T-cell (primary cell): ENCODE data around the gene UPF3B. TPM values are rescaled to one million over a fixed set of nuclear protein-coding genes. Genes with fewer than 3 reads are reported as not detected.
A peak's percentile ranks its signal among the peaks of the same experiment; 100 is the strongest.

Source experiments
- ATAC-seq, 4 experiments: fragments of 200-7000 bp in 3 of 4; fragments of 150-1000 bp in 1 of 4; cut with Tn5 transposase; replicated peaks in 1 of 4; 1 replicate in 3 of 4; 2 replicates in 1 of 4; pipeline ENCODE4 v1.10.0; 2021; ENCODE audit warnings: moderate library complexity in 3 of 4, mild to moderate bottlenecking in 2 of 4, moderate number of reproducible peaks in 1 of 4
- CTCF ChIA-PET, 2 donors: fragments of 300-600 bp; sonication (Branson Sonifier 250); formaldehyde crosslinking; loops; one replicate each; lab custom pipeline; 2022; ENCODE audit warnings: antibody characterized with exemption in 2 of 2; lab: Charles Lee
- POLR2A ChIA-PET, 2 donors: fragments of 300-600 bp; sonication (Branson Sonifier 250); formaldehyde crosslinking; loops; one replicate each; lab custom pipeline; 2022; ENCODE audit warnings: antibody characterized with exemption in 2 of 2; lab: Charles Lee
- DNase-seq, 35 experiments: peaks; one replicate each; pipeline versions ENCODE4 v3.0.0 to v3.0.0-alpha.2; 2013 to 2023
- H3K27ac ChIP-seq: one replicate; pipeline ENCODE4 v1.5.1; 2013; ENCODE audit warnings: low read length
- H3K27me3 ChIP-seq, 2 experiments: replicated peaks in 1 of 2; 1 replicate in 1 of 2; 2 replicates in 1 of 2; pipeline versions ENCODE4 v1.6.1 to v1.7.0; 2013; ENCODE audit warnings: low read length in 1 of 2, mixed read lengths in 1 of 2; ENCODE audit not compliant: control insufficient read depth in 2 of 2, insufficient read depth in 2 of 2; ENCODE audit errors: extremely low read depth in 1 of 2
- H3K36me3 ChIP-seq, 2 donors: 1 replicate in 1 of 2; 2 replicates in 1 of 2; pipeline versions ENCODE4 v1.6.1 to v1.7.0; 2013; ENCODE audit warnings: low read length in 1 of 2; ENCODE audit not compliant: control insufficient read depth in 2 of 2, insufficient read depth in 1 of 2; ENCODE audit errors: extremely low read depth in 1 of 2
- H3K4me1 ChIP-seq, 2 experiments: 1 replicate in 1 of 2; 2 replicates in 1 of 2; pipeline versions ENCODE4 v1.6.1 to v1.7.0; 2013; ENCODE audit warnings: low read length in 2 of 2, mixed read lengths in 1 of 2; ENCODE audit not compliant: insufficient read depth in 2 of 2, control insufficient read depth in 1 of 2; ENCODE audit errors: extremely low read depth in 1 of 2
- H3K4me3 ChIP-seq, 2 donors: 1 replicate in 1 of 2; 2 replicates in 1 of 2; pipeline versions ENCODE4 v1.5.1 to v1.7.0; 2013; ENCODE audit warnings: mild to moderate bottlenecking in 2 of 2, low read length in 1 of 2, moderate library complexity in 1 of 2; ENCODE audit not compliant: control insufficient read depth in 1 of 2; ENCODE audit errors: extremely low read depth in 1 of 2
- H3K9me3 ChIP-seq: 2 replicates; pipeline ENCODE4 v1.7.0; 2013
- H3K27ac Mint-ChIP-seq, 2 donors: one replicate each; pipeline ENCODE4 v1.8.0; 2020 to 2021; ENCODE audit warnings: mild to moderate bottlenecking in 2 of 2, mixed read lengths in 2 of 2
- H3K27me3 Mint-ChIP-seq, 2 donors: one replicate each; pipeline ENCODE4 v1.8.0; 2021 to 2022; ENCODE audit warnings: mixed read lengths in 2 of 2
- H3K36me3 Mint-ChIP-seq: one replicate; pipeline ENCODE4 v1.8.0; 2021; ENCODE audit warnings: mixed read lengths
- H3K4me1 Mint-ChIP-seq, 3 donors: one replicate each; pipeline ENCODE4 v1.8.0; 2020 to 2022; ENCODE audit warnings: mixed read lengths in 3 of 3, mild to moderate bottlenecking in 1 of 3
- H3K4me3 Mint-ChIP-seq, 3 donors: one replicate each; pipeline ENCODE4 v1.8.0; 2020 to 2022; ENCODE audit warnings: mild to moderate bottlenecking in 3 of 3, mixed read lengths in 3 of 3, moderate library complexity in 3 of 3
- H3K9me3 Mint-ChIP-seq, 3 donors: one replicate each; pipeline ENCODE4 v1.8.0; 2020 to 2022; ENCODE audit warnings: mixed read lengths in 3 of 3
- WGBS: methylation state at CpG from one replicate; pipeline ENCODE4 v1.1.5; 2013; ENCODE audit warnings: missing lambda C conversion rate; ENCODE audit not compliant: insufficient coverage; 5-methylcytosine and 5-hydroxymethylcytosine counted together
- total RNA-seq, 35 experiments: library from RNA in 6 of 35; stranded (reverse) in 6 of 35; fragments of 120-200 nt in 1 of 35; gene quantifications; one replicate each; pipeline versions ENCODE4 v1.2.1 to v1.2.4 and lab custom pipeline; 2013 to 2026

Gene UPF3B
- total RNA-seq, 5 donors from 2014 or later (not counting 1 experiment from before 2014, with no cell fraction given), result 7.2 to 11.8 (median 9.6) TPM

DNA sequence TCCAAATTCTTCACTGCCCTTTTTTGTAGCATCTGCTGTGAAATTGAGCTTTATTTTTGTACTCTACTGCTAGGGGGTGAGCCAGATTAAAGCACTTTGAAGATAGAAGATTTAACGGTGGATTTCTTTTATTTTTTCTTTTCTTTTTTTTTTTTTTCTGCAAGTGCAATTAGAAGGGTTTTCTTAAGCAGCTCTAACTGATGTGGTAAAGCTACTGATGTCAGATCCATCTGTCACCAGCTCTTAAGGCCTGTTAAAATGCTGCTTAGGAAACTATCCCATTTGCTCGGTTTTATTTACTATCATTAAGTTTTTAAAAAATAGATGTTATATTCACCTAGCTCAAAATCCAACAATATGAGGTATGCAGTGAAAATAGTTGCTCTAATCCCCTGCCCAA, 26.0 kb upstream of the UPF3B start:
- H3K4me1 ChIP-seq, result peaks cover 0 to 9% of the 10 kb centered on the region in 2 experiments
- no peaks in the 10 kb centered on the region for H3K9me3 ChIP-seq
- no peak overlapping the region for H3K27ac ChIP-seq
- POLR2A ChIA-PET, result interaction anchor here (0.6 to 0.7 kb wide), 3 partner anchors 8 to 626 kb away, joined by 3 to 5 read pairs (median 3); no protein-coding TSS in a partner anchor
- peaks cover 3% of the 10 kb centered on the region for H3K36me3 Mint-ChIP-seq
- H3K9me3 Mint-ChIP-seq, result no peaks in the 10 kb centered on the region
- peak in 1 of 4 experiments; percentile 66 for ATAC-seq
- H3K36me3 ChIP-seq, result peaks cover 0 to 21% of the 10 kb centered on the region in 2 donors
- H3K4me3 ChIP-seq, result no peak overlapping the region
- no peaks in the 10 kb centered on the region for H3K27me3 ChIP-seq
- peaks cover 0 to 12% of the 10 kb centered on the region in 2 donors for H3K27me3 Mint-ChIP-seq
- CTCF ChIA-PET, result interaction anchor here (0.6 to 1.6 kb wide), 11 partner anchors 9 to 105 kb away, joined by 3 to 8 read pairs (median 3); partner anchors contain the start of gene RPL39 (in 2 of the 2)
- WGBS, result no CpG with 5 or more reads among the region's 2 CpGs
- peak in 1 of 35 experiments; percentile 18 for DNase-seq
- peak overlapping the region in 1 of 2 donors; percentile 25 for H3K27ac Mint-ChIP-seq
- peaks cover 13 to 24% (median 23%) of the 10 kb centered on the region in 3 donors for H3K4me1 Mint-ChIP-seq
- no peak overlapping the region for H3K4me3 Mint-ChIP-seq

GRCh38 chrX:119871599-119872395, 19.0 kb upstream of the UPF3B start, which contains the start of the genes NDUFA1 and RNF113A:
Gene NDUFA1, plus strand, starts transcription at chrX:119871832. Its CDS starts 80 bp downstream, at chrX:119871912.
Gene RNF113A, minus strand, starts transcription at chrX:119871733. Its CDS starts 120 bp downstream, at chrX:119871613.
- DNase-seq, result peak; percentile 62 to 92 (median 84)
- ChIA-PET CTCF (interaction anchor here (0.5 to 2.4 kb wide), 5 partner anchors 9 to 247 kb away, joined by 3 to 15 read pairs (median 7); partner anchors contain the start of genes RPL39 (in 1 of the 2) and UPF3B (in 1 of the 2)), POLR2A (interaction anchor here (0.6 to 3.4 kb wide), 5 partner anchors 19 to 297 kb away, joined by 5 to 28 read pairs (median 7); partner anchors contain the start of genes RPL39 (in 2 of the 2), UBE2A (in 1 of the 2) and UPF3B (in 1 of the 2))
- under 1% methylated on average over 33 of the region's 62 CpGs for WGBS
- no peaks in the 10 kb centered on the region for H3K27me3 Mint-ChIP-seq
- Histone ChIP-seq H3K4me1 (peaks cover 2 to 20% of the 10 kb centered on the region in 2 experiments), H3K4me3 (peak within 1 kb of the TSS; percentile 69 to 84), H3K9me3 (no peaks in the 10 kb centered on the region), H3K27me3 (no peaks in the 10 kb centered on the region), H3K36me3 (peaks cover 0 to 16% of the 10 kb centered on the region in 2 donors), H3K27ac (peak within 1 kb of the TSS; percentile 96)
- peak; percentile 90 to 95 (median 90) for ATAC-seq
- no peaks in the 10 kb centered on the region for H3K9me3 Mint-ChIP-seq
- H3K4me3 Mint-ChIP-seq, result peak within 1 kb of the TSS; percentile 93 to 100 (median 100)
- peak within 1 kb of the TSS; percentile 97 to 100 for H3K27ac Mint-ChIP-seq
- H3K36me3 Mint-ChIP-seq, result no peaks in the 10 kb centered on the region
- H3K4me1 Mint-ChIP-seq, result peaks cover 14 to 37% (median 35%) of the 10 kb centered on the region in 3 donors

DNA sequence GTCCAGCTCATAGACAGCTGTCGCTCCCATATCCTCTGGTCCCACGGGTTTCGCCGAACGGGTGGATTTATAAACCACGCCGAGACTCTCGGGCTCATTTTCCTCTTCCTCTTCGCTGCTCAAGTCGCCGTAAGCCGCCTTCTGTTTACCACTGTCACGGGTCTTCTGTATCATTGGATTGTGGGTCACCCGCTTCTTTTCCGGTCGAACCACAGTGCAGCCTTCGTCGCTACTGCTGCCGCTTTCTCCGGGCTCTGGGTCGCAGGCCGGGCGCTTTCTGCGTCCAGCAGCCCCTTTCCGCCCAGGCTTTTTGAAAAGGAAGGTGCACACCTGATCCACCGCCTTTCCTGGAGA, 18.5 kb upstream of the UPF3B start:
- peaks cover 0 to 14% of the 10 kb centered on the region in 2 donors for H3K36me3 ChIP-seq
- peak; percentile 40 to 51 (median 46) for ATAC-seq
- 0% methylated on average over 20 of the region's 26 CpGs for WGBS
- H3K4me3 ChIP-seq, result peak overlapping the region; percentile 69 to 84
- peak in 4 of 35 experiments; percentile 14 to 51 (median 26) for DNase-seq
- CTCF ChIA-PET, result interaction anchor here (0.5 to 2.4 kb wide), 6 partner anchors 9 to 246 kb away, joined by 3 to 15 read pairs (median 6); partner anchors contain the start of genes RPL39 (in 1 of the 2) and UPF3B (in 1 of the 2)
- H3K4me1 ChIP-seq, result peaks cover 2 to 20% of the 10 kb centered on the region in 2 experiments
- peak overlapping the region; percentile 96 for H3K27ac ChIP-seq
- no peaks in the 10 kb centered on the region for H3K27me3 ChIP-seq
- POLR2A ChIA-PET, result interaction anchor here (0.6 to 3.4 kb wide), 6 partner anchors 9 to 297 kb away, joined by 3 to 28 read pairs (median 6); partner anchors contain the start of genes RPL39 (in 2 of the 2), UBE2A (in 1 of the 2) and UPF3B (in 1 of the 2)
- Mint-ChIP-seq H3K27me3 (no peaks in the 10 kb centered on the region), H3K36me3 (no peaks in the 10 kb centered on the region), H3K4me3 (peak overlapping the region; percentile 93 to 100 (median 100)), H3K27ac (peak overlapping the region; percentile 97 to 100), H3K4me1 (peaks cover 14 to 37% (median 35%) of the 10 kb centered on the region in 3 donors), H3K9me3 (no peaks in the 10 kb centered on the region)
- no peaks in the 10 kb centered on the region for H3K9me3 ChIP-seq

GRCh38 chrX:119870626-119871131, 17.9 kb upstream of the UPF3B start:
- H3K36me3 Mint-ChIP-seq, result no peaks in the 10 kb centered on the region
- WGBS, result 0% methylated on average over 17 of the region's 25 CpGs
- peak overlapping the region; percentile 97 to 100 for H3K27ac Mint-ChIP-seq
- ChIA-PET CTCF (interaction anchor here (0.5 to 2.4 kb wide), 10 partner anchors 8 to 246 kb away, joined by 3 to 15 read pairs (median 4); partner anchors contain the start of genes RPL39 (in 1 of the 2) and UPF3B (in 1 of the 2)), POLR2A (interaction anchor here (0.6 to 3.4 kb wide), 10 partner anchors 8 to 306 kb away, joined by 3 to 28 read pairs (median 6); partner anchors contain the start of genes RPL39 (in 2 of the 2) and UPF3B (in 2 of the 2))
- Histone ChIP-seq H3K27me3 (no peaks in the 10 kb centered on the region), H3K9me3 (no peaks in the 10 kb centered on the region), H3K27ac (peak overlapping the region; percentile 96), H3K4me3 (peak overlapping the region; percentile 69 to 84), H3K4me1 (peaks cover 2 to 20% of the 10 kb centered on the region in 2 experiments), H3K36me3 (peaks cover 0 to 13% of the 10 kb centered on the region in 2 donors)
- H3K4me3 Mint-ChIP-seq, result peak overlapping the region; percentile 93 to 100 (median 100)
- DNase-seq (peak in 29 of 35 experiments; percentile 5 to 54 (median 23)), ATAC-seq (peak; percentile 1 to 25 (median 17))
- no peaks in the 10 kb centered on the region for H3K9me3 Mint-ChIP-seq
- no peaks in the 10 kb centered on the region for H3K27me3 Mint-ChIP-seq
- peaks cover 14 to 35% (median 34%) of the 10 kb centered on the region in 3 donors for H3K4me1 Mint-ChIP-seq

DNA sequence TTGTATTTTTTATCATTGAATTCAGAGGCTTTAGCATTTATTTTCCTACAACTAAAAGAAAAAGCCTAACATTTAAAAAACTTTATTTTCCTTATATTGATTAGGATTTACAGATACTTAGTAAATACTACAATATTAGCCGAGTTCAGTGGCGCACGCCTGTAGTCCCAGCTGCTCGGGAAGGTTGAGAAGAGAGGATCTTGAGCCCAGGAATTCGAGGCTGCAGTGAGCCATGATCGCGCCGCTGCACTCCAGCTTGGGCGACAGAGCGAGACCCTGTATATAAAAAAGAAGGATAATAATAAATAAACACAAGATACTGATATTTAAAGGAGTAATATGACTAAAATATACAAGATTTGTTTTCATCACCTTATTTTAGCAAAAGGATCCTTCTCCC, 681 bp upstream of the UPF3B start:
- H3K27me3 Mint-ChIP-seq, result peaks cover 0 to 24% of the 10 kb centered on the region in 2 donors
- ATAC-seq, result no peak
- H3K4me1 Mint-ChIP-seq, result peaks cover 14 to 22% (median 16%) of the 10 kb centered on the region in 3 donors
- no peak for DNase-seq
- no CpG with 5 or more reads among the region's 10 CpGs for WGBS
- Histone ChIP-seq H3K4me1 (peaks cover 3 to 12% of the 10 kb centered on the region in 2 experiments), H3K36me3 (no peaks in the 10 kb centered on the region), H3K9me3 (no peaks in the 10 kb centered on the region), H3K27ac (peak overlapping the region; percentile 94), H3K27me3 (no peaks in the 10 kb centered on the region), H3K4me3 (peak overlapping the region in 1 of 2 donors; percentile 93)
- ChIA-PET CTCF (interaction anchor here in 1 of 2 donors (0.8 to 1.5 kb wide), 4 partner anchors 11 to 62 kb away, joined by 3 to 10 read pairs (median 6); partner anchors contain the start of genes NDUFA1, RNF113A and RPL39), POLR2A (interaction anchor here (1.0 to 1.8 kb wide), 6 partner anchors 8 to 90 kb away, joined by 3 to 24 read pairs (median 5); partner anchors contain the start of genes RPL39 (in 2 of the 2), NDUFA1 (in 1 of the 2), NKAP (in 1 of the 2) and RNF113A (in 1 of the 2))
- peaks cover 4% of the 10 kb centered on the region for H3K36me3 Mint-ChIP-seq
- peak overlapping the region in 2 of 3 donors; percentile 99 for H3K4me3 Mint-ChIP-seq
- H3K27ac Mint-ChIP-seq, result peak overlapping the region; percentile 97 to 98
- H3K9me3 Mint-ChIP-seq, result no peaks in the 10 kb centered on the region
